GM19035 (cell line): ENCODE results near the gene CLUH.

Experiments
- ATAC-seq: cut with Tn5 transposase; IDR thresholded peaks from one replicate; pipeline ENCODE4 v1.9.1; 2021; ENCODE audit not compliant: unreplicated experiment

CLUH gene

GRCh38 chr17:2711608-2712299, at the start of gene CLUH:
Gene CLUH, minus strand, starts transcription at chr17:2711764. Its CDS starts 103 bp downstream, at chr17:2711661.
- peak; percentile 76 for ATAC-seq

- no peak for ATAC-seq
These were observed 47.3 kb upstream of the CLUH start for GRCh38 chr17:2758870-2759269.

GRCh38 chr17:2755891-2756724, 44.5 kb upstream of the CLUH start:
- ATAC-seq: no peak

GRCh38 chr17:2751491-2751890, 39.9 kb upstream of the CLUH start:
- no peak for ATAC-seq

GRCh38 chr17:2750721-2751120, 39.2 kb upstream of the CLUH start:
- no peak for ATAC-seq

- ATAC-seq: no peak
These were observed 38.2 kb upstream of the CLUH start for GRCh38 chr17:2749784-2750181.

- ATAC-seq: no peak
These were observed 37.7 kb upstream of the CLUH start, which contains the start of gene CCDC92B for GRCh38 chr17:2749058-2749783. Gene CCDC92B, minus strand, starts transcription at chr17:2749652. Its CDS starts 14,507 bp downstream, at chr17:2735145.

- ATAC-seq: no peak
These were observed 33.9 kb upstream of the CLUH start for GRCh38 chr17:2745317-2746037.

- no peak for ATAC-seq
These were observed 26.1 kb upstream of the CLUH start for GRCh38 chr17:2737693-2738092.

- ATAC-seq: no peak
These were observed 25.4 kb upstream of the CLUH start for GRCh38 chr17:2736956-2737355.

- no peak for ATAC-seq
These were observed 24.3 kb upstream of the CLUH start for GRCh38 chr17:2735896-2736295.

GRCh38 chr17:2734939-2735338, 23.4 kb upstream of the CLUH start:
- no peak for ATAC-seq

GRCh38 chr17:2731807-2732206, 20.2 kb upstream of the CLUH start:
- ATAC-seq: no peak

GRCh38 chr17:2730764-2731353, 19.3 kb upstream of the CLUH start:
- no peak for ATAC-seq

- no peak for ATAC-seq
These were observed 13.2 kb upstream of the CLUH start for GRCh38 chr17:2724784-2725164.

GRCh38 chr17:2723997-2724783, 12.6 kb upstream of the CLUH start:
- ATAC-seq: no peak

- no peak for ATAC-seq
These were observed 12.0 kb upstream of the CLUH start for GRCh38 chr17:2723505-2723996.

GRCh38 chr17:2722611-2723010, 11.0 kb upstream of the CLUH start:
- no peak for ATAC-seq

- no peak for ATAC-seq
These were observed 10.0 kb upstream of the CLUH start for GRCh38 chr17:2721603-2722002.

GRCh38 chr17:2719861-2720260, 8.3 kb upstream of the CLUH start:
- no peak for ATAC-seq
